H9 (cell line): ENCODE data around the gene MYT1. TPM values are rescaled to one million over a fixed set of nuclear protein-coding genes. Genes with fewer than 3 reads are reported as not detected.

ENCODE experiments used
- DNase-seq: peaks from one replicate; pipeline ENCODE4 v3.0.0-alpha.2; 2017
- H2AFZ ChIP-seq: one replicate; pipeline ENCODE4 v1.6.1; 2013; ENCODE audit warnings: mild to moderate bottlenecking, low read length, control low read depth, moderate library complexity
- H2AK5ac ChIP-seq: 2 replicates; pipeline ENCODE4 v1.6.1; 2013; ENCODE audit warnings: low read length, control low read depth, mixed read lengths; ENCODE audit not compliant: insufficient read length
- H2BK120ac ChIP-seq: one replicate; pipeline ENCODE4 v1.6.1; 2013; ENCODE audit warnings: low read depth, mild to moderate bottlenecking, low read length, control low read depth, inconsistent platforms; ENCODE audit not compliant: poor library complexity, severe bottlenecking
- H2BK12ac ChIP-seq: 2 replicates; pipeline ENCODE4 v1.6.1; 2013; ENCODE audit warnings: low read length, control low read depth, mixed read lengths, low read depth; ENCODE audit not compliant: insufficient read length
- H2BK15ac ChIP-seq: 2 replicates; pipeline ENCODE4 v1.6.1; 2013; ENCODE audit warnings: low read depth, low read length, control low read depth
- H2BK20ac ChIP-seq: one replicate; pipeline ENCODE4 v1.6.1; 2013; ENCODE audit warnings: low read depth, mild to moderate bottlenecking, low read length, control low read depth, inconsistent platforms; ENCODE audit not compliant: poor library complexity, severe bottlenecking
- H2BK5ac ChIP-seq: 2 replicates; pipeline ENCODE4 v1.6.1; 2013; ENCODE audit warnings: low read length, control low read depth, mixed read lengths; ENCODE audit not compliant: insufficient read length
- H3K14ac ChIP-seq: 2 replicates; pipeline ENCODE4 v1.6.1; 2013; ENCODE audit warnings: low read length, control low read depth; ENCODE audit not compliant: insufficient read depth
- H3K18ac ChIP-seq: 2 replicates; pipeline ENCODE4 v1.6.1; 2013; ENCODE audit warnings: low read depth, mild to moderate bottlenecking, mixed read lengths, low read length, control low read depth; ENCODE audit not compliant: insufficient read length
- H3K23ac ChIP-seq: 2 replicates; pipeline ENCODE4 v1.6.1; 2013; ENCODE audit warnings: low read length, control low read depth, mixed read lengths, low read depth; ENCODE audit not compliant: insufficient read length
- H3K23me2 ChIP-seq: 2 replicates; pipeline ENCODE4 v1.6.1; 2013; ENCODE audit warnings: low read depth, mild to moderate bottlenecking, mixed read lengths, low read length, control low read depth; ENCODE audit not compliant: insufficient read length, poor library complexity, severe bottlenecking
- H3K27ac ChIP-seq: 2 replicates; pipeline ENCODE4 v1.5.1; 2013; ENCODE audit warnings: low read length, control low read depth, mixed read lengths, low read depth; ENCODE audit not compliant: insufficient read length
- H3K27me3 ChIP-seq: 2 replicates; pipeline ENCODE4 v1.6.1; 2013; ENCODE audit warnings: low read length, control low read depth, inconsistent platforms; ENCODE audit not compliant: insufficient read depth
- H3K4ac ChIP-seq: 2 replicates; pipeline ENCODE4 v1.6.1; 2013; ENCODE audit warnings: low read depth, mild to moderate bottlenecking, control low read depth, inconsistent platforms, low read length, moderate library complexity
- H3K4me1 ChIP-seq: 2 replicates; pipeline ENCODE4 v1.6.1; 2013; ENCODE audit warnings: low read length, control low read depth, inconsistent platforms; ENCODE audit not compliant: insufficient read depth
- H3K4me2 ChIP-seq: 2 replicates; pipeline ENCODE4 v1.6.1; 2013; ENCODE audit warnings: low read length, control low read depth, mixed read lengths; ENCODE audit not compliant: insufficient read length, insufficient read depth
- H3K56ac ChIP-seq: 2 replicates; pipeline ENCODE4 v1.6.1; 2013; ENCODE audit warnings: low read depth, mild to moderate bottlenecking, mixed read lengths, low read length, control low read depth; ENCODE audit not compliant: insufficient read length
- H3K79me1 ChIP-seq: 2 replicates; pipeline ENCODE4 v1.6.1; 2013; ENCODE audit warnings: low read depth, mild to moderate bottlenecking, moderate library complexity, low read length, control low read depth, inconsistent platforms; ENCODE audit not compliant: insufficient read depth, poor library complexity, severe bottlenecking
- H3K79me2 ChIP-seq: 2 replicates; pipeline ENCODE4 v1.6.1; 2013; ENCODE audit warnings: low read length, control low read depth, inconsistent platforms; ENCODE audit not compliant: insufficient read depth
- H3K9ac ChIP-seq: 2 replicates; pipeline ENCODE4 v1.6.1; 2013; ENCODE audit warnings: low read length, control low read depth, mixed read lengths; ENCODE audit not compliant: insufficient read length; ENCODE audit errors: extremely low read depth
- H3K9me3 ChIP-seq: one replicate; pipeline ENCODE4 v1.6.1; 2013; ENCODE audit warnings: low read depth, low read length, inconsistent platforms; ENCODE audit not compliant: control insufficient read depth
- H3T11ph ChIP-seq: one replicate; pipeline ENCODE4 v1.6.1; 2013; ENCODE audit warnings: mild to moderate bottlenecking, low read length, control low read depth, inconsistent platforms
- H4K20me1 ChIP-seq: one replicate; pipeline ENCODE4 v1.6.1; 2013; ENCODE audit not compliant: control insufficient read depth, insufficient read length, insufficient read depth
- H4K5ac ChIP-seq: 2 replicates; pipeline ENCODE4 v1.6.1; 2013; ENCODE audit warnings: low read depth, mild to moderate bottlenecking, mixed read lengths, low read length, control low read depth; ENCODE audit not compliant: insufficient read length
- H4K8ac ChIP-seq: replicated peaks from 2 replicates; pipeline ENCODE4 v1.6.1; 2013; ENCODE audit warnings: low read length, control low read depth, mixed read lengths, low read depth; ENCODE audit not compliant: insufficient read length
- H4K91ac ChIP-seq: 2 replicates; pipeline ENCODE4 v1.6.1; 2013; ENCODE audit warnings: low read depth, mild to moderate bottlenecking, moderate library complexity, mixed read lengths, low read length, control low read depth; ENCODE audit not compliant: insufficient read length
- H3K27ac Mint-ChIP-seq, 3 experiments: 2 replicates in 2 of 3; 3 replicates in 1 of 3; pipeline ENCODE4 v1.8.0; 2020 to 2021; ENCODE audit warnings: mixed read lengths in 3 of 3, mild to moderate bottlenecking in 1 of 3, moderate library complexity in 1 of 3
- H3K27me3 Mint-ChIP-seq: 2 replicates; pipeline ENCODE4 v1.8.0; 2021; ENCODE audit warnings: low read depth, mild to moderate bottlenecking, moderate library complexity, mixed read lengths
- H3K36me3 Mint-ChIP-seq, 3 experiments: 2 replicates in 2 of 3; 3 replicates in 1 of 3; pipeline ENCODE4 v1.8.0; 2020 to 2021; ENCODE audit warnings: low read depth in 3 of 3, mixed read lengths in 3 of 3; ENCODE audit not compliant: insufficient read depth in 1 of 3
- H3K4me1 Mint-ChIP-seq, 2 experiments: 2 replicates each; pipeline ENCODE4 v1.8.0; 2020; ENCODE audit warnings: mixed read lengths in 2 of 2
- H3K4me3 Mint-ChIP-seq, 2 experiments: 2 replicates in 1 of 2; 3 replicates in 1 of 2; pipeline ENCODE4 v1.8.0; 2020 to 2021; ENCODE audit warnings: mild to moderate bottlenecking in 2 of 2, mixed read lengths in 2 of 2, moderate library complexity in 1 of 2
- H3K9me3 Mint-ChIP-seq, 2 experiments: 2 replicates in 1 of 2; 3 replicates in 1 of 2; pipeline ENCODE4 v1.8.0; 2020; ENCODE audit warnings: mild to moderate bottlenecking in 2 of 2, mixed read lengths in 2 of 2, moderate library complexity in 1 of 2
- CTCF ChIP-seq: fragments of 200-600 bp; sonication (generic); conservative IDR thresholded peaks from 3 replicates; pipeline ENCODE4 v1.8.0; 2021; ENCODE audit warnings: antibody characterized with exemption, mild to moderate bottlenecking
- WGBS: extraction: QIAGEN DNeasy Blood & Tissue Kit; methylation state at CpG from one replicate; pipeline ENCODE4 v1.1.7; 2013; ENCODE audit warnings: missing lambda C conversion rate, low lambda C conversion rate, mixed read lengths; ENCODE audit not compliant: insufficient read length; ENCODE audit errors: extremely low coverage; 5-methylcytosine and 5-hydroxymethylcytosine counted together
- total RNA-seq: library from RNA; stranded (reverse); gene quantifications from 2 replicates; pipeline ENCODE4 v1.2.1, GENCODE V29; 2021

Gene MYT1
- total RNA-seq, 1 experiment from 2014 or later, result 0.79 TPM

GRCh38 chr20:64244870-64245603 is 80.8 kb downstream of the MYT1 start:
- Mint-ChIP-seq H3K27ac (no peak overlapping the region; a peak in 1 of 7 replicates), H3K4me3 (peak overlapping the region in 1 of 2 experiments; percentile 41; a peak in 1 of 5 replicates), H3K4me1 (peaks cover 0 to 4% of the 10 kb centered on the region in 2 experiments; a peak in 1 of 4 replicates), H3K9me3 (peaks cover 6 to 9% of the 10 kb centered on the region in 2 experiments; a peak in 2 of 5 replicates), H3K36me3 (peaks cover 6 to 8% (median 7%) of the 10 kb centered on the region in 3 experiments; a peak in 5 of 7 replicates), H3K27me3 (peaks cover 34% of the 10 kb centered on the region)
- H4K20me1 ChIP-seq, result no peaks in the 10 kb centered on the region
- H3K4me1 ChIP-seq, result no peaks in the 10 kb centered on the region
- no peak overlapping the region for H3K9ac ChIP-seq
- H3K9me3 ChIP-seq, result no peaks in the 10 kb centered on the region
- H3K4ac ChIP-seq, result no peak overlapping the region
- H2BK15ac ChIP-seq, result no peak overlapping the region
- no peak overlapping the region for H2BK20ac ChIP-seq
- no peak overlapping the region for H4K5ac ChIP-seq
- no peak overlapping the region for H2BK120ac ChIP-seq
- H2BK5ac ChIP-seq, result no peak overlapping the region
- no CpG with 5 or more reads among the region's 8 CpGs for WGBS
- H3K79me1 ChIP-seq, result no peaks in the 10 kb centered on the region
- peak; percentile 10 for DNase-seq
- H2AFZ ChIP-seq, result no peak overlapping the region
- no peaks in the 10 kb centered on the region for H3K27me3 ChIP-seq
- no peak overlapping the region for H3K56ac ChIP-seq
- no peak overlapping the region for H3K27ac ChIP-seq
- H3K4me2 ChIP-seq, result no peak overlapping the region
- H3T11ph ChIP-seq, result no peak overlapping the region
- H3K14ac ChIP-seq, result no peak overlapping the region
- H4K91ac ChIP-seq, result no peak overlapping the region
- no peaks in the 10 kb centered on the region for H3K79me2 ChIP-seq
- no peaks in the 10 kb centered on the region for H3K23me2 ChIP-seq
- H2BK12ac ChIP-seq, result no peak overlapping the region
- no peak overlapping the region for H3K18ac ChIP-seq
- no peak overlapping the region for H3K23ac ChIP-seq
- no peak for TF ChIP-seq CTCF
- H4K8ac ChIP-seq, result no peak overlapping the region
- no peak overlapping the region for H2AK5ac ChIP-seq
